Activated CD4-positive, alpha-beta T cell treated with anti-CD3 and anti-CD28 coated beads for 1 hour (primary cell): Measurements from ENCODE around the gene WDR87.

ENCODE experiments used
- DNase-seq: peaks from one replicate; pipeline ENCODE4 v3.0.0-alpha.2; 2020

Gene WDR87

DNA sequence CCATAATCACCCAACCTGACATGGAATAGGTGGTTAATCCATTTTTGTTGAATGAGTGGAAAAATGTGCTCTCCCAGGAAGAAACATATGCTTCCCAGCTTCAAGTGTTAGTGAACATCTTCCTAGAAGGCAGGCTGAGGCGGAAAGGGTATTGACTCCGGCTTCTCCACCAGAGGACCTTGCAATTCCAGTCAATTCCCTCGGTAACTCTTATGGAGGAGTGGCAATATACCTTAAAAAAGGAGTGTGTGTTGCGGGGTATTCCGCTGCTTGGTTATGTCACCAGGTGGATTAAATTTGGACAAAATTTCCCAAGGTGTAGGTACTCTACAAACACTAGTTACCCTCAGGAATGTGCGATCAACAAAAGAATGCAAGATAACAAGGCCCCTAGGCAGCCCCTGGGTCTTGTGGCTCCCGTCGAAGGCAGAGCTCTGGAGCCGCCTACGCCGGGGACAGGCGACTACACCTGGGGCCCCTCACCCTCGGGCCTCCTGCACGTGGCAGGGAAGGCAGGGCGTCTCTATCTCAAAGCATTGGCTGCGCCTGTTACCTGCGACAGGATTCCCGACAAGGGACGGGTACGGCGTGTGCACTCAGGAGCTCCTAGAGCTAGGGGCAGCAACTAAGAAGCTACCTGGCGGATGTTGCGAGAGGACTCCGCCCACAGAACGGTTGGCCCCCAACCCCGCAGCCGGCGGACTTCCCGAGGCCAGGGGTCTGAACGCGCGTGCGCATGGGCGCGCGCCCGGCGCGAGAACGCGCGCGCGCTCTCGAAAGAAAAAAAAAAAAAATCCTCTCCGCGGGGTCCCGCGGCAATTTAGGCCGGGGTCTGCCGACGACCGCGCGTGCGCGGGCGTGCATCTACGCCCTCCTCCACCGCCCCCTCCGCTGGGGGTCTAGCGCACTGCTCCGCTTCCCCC is at the start of gene WDR87:
Gene WDR87 (minus strand): TSS at position 649 of the 923 bp plus-strand sequence. CDS start 8,355 bp downstream, outside the sequence.
- peak; percentile 24 for DNase-seq

DNA sequence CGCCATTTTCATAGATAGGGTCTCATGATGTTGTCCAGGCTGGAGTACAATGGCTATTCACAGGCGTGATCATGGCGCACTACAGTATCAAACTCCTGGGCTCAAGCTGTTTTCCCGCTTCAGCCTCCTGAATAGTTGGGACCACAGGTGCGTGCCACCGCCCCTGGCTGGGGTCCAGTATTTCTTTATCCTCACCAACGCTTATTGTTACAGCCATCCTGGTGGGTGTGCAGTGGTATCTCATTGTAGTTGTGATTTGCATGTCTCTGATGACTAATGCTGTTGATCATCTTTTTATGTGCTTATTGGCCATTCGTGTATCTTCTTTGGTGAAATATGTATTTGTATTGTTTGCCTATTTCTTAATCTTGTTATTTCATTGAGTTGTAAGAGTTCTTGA is 49.6 kb upstream of the WDR87 start:
- DNase-seq: no peak

- no peak for DNase-seq
Measured at GRCh38 chr19:37954421-37954874, 48.1 kb upstream of the WDR87 start.

- DNase-seq: no peak
Measured at GRCh38 chr19:37953918-37954303, 47.5 kb upstream of the WDR87 start.

- DNase-seq: no peak
Measured at GRCh38 chr19:37953171-37953917, 47.0 kb upstream of the WDR87 start.

DNA sequence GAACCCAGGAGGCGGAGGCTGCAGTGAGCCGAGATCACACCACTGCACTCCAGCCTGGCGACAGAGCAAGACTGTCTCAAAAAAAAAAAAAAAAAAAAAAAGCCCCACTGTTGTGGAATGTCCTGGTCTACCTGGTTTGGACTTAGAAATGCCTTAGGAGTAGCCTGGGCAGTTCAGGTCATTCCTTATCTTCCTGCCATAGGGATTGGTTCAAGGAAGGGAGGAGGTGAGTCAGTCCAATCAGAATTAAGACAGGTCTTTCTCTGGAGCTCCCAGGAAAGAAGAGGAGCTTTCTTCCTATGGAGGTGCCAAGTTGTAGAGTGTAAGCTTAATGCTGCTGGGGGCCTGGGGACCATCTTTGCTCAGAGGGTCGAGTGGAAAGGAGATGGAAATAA is 45.4 kb upstream of the WDR87 start:
- no peak for DNase-seq

DNA sequence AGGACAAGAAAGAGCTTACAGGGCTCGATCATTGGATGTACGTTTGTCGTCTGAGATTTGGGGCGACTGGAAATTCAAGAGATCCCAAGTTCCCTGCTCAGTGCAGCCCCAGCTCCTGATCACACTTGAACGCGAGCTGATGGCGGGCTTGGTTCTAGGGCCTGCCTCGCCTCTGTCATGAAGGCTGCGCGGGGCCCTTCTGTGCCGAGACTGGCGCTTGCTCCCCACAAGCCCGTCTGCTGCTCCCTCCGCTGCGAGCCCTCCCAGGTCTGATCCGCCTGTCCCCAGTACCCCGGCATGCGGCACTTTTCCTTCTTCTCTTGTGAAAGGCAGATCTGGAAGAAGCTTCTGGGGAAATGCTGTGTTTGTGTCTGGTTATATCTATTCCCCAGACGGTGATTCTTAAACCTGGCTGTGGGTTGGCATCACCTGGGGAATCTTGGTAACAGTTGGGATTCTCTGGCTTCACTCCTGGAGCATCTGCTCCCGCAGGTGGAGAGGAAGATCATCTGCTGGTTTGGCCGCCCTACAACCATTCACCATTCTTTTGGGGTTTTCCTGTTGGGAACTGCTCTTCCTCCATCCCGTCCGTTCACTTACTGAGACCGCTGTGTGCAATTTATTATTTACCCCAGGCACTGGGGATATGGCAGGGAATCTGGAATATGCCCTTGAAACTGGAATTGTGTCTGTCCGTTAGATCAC is 44.2 kb upstream of the WDR87 start:
- DNase-seq: no peak

DNA sequence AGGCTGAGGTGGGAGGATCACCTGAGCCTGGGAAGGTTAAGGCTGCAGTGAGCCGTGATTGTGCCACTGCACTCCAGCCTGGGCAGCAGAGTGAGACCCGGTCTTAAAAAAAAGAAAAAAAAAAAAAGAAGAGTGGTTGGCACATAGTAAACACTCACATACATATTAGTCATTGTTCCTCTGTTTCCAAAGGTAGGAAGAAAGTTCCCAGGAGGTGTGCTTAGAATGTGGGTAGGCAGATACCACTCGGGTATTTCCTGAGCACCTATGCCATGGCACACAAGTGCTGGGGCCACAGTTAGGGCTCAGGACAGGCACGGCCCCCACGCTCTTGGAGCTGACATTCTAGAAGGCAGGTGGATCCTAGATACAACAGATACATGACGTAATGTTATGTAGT is 42.0 kb upstream of the WDR87 start:
- DNase-seq: no peak

GRCh38 chr19:37947778-37948177 is 41.4 kb upstream of the WDR87 start:
- DNase-seq: no peak

GRCh38 chr19:37946132-37946531 is 39.7 kb upstream of the WDR87 start:
- no peak for DNase-seq

- no peak for DNase-seq
Measured at GRCh38 chr19:37943480-37943879, 37.1 kb upstream of the WDR87 start.

- no peak for DNase-seq
Measured at GRCh38 chr19:37942516-37942902, 36.1 kb upstream of the WDR87 start.

DNA sequence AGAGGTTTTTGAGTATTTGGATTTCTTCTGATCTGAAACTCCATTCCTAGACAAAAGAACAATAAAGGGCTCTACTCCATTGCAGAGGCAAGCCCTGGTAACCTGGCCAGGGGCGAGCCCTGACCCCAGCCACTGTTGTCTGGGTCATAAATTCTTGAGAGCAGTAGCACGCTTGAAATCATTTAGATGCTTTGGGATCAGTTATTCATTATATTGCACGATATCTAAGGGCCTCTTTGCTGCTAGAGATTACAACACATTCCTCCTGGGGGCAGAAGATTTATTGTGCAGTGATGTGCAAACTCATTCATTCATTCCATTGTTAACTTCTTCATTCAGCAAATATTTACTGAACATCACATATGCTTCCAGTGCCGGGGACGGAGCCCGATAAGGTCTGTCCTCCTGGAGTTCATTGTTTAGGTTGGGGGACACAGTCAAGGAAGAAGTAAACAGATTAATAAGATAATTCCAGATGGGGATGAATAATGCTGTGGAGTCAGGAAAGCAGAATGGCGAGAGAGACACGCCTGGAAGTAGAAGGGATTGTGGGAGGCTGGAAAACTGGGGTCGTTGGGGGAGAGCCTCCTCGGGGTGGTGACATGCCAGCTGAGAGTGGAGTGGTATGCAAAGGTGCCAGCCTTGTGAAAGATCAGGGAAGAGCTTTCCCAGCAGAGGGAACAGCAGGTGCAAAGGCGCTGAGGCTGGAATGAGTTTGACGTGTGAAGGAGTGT is 35.6 kb upstream of the WDR87 start:
- DNase-seq: no peak

- no peak for DNase-seq
Measured at GRCh38 chr19:37938353-37938752, 32.0 kb upstream of the WDR87 start.

DNA sequence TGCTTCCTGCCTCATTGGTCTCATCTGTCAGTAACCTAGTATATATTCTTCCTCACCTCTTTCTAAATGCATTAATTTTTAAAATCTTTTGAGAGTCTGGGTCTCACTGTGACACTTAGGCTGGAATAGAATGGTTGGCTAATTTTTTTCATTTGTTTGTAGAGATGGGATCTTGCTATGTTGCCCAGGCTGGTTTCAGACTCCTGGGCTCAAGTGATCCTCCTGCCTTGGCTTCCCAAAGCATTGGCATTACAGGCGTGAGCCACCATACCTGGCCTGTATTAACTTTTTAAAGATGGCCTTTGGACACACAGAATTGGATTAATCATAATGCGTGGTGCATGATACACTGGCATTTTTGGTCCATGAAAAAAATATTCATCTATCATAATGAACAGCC is 30.5 kb upstream of the WDR87 start:
- DNase-seq: no peak

- DNase-seq: no peak
Measured at GRCh38 chr19:37936166-37936565, 29.8 kb upstream of the WDR87 start.

DNA sequence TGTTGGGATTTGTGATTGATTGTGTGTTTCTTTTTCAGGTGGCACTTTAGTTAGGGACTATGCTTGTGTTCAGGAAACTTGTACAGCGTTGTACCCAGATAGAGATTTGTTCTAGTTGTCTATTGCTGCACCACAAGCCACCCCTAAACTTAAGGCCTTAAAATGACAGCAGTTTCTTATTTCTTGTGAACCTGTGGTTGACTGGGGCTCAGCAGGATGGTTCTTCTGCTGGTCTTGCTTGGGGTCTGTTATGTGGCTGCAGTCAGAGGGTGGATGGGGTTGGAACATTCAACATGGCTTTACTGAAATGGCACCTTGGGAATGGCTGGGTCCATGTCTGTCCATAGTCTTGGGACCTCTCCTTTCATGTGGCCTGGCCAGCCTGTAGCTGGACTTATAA is 28.9 kb upstream of the WDR87 start:
- no peak for DNase-seq

GRCh38 chr19:37933937-37934358 is 27.6 kb upstream of the WDR87 start:
- no peak for DNase-seq

DNA sequence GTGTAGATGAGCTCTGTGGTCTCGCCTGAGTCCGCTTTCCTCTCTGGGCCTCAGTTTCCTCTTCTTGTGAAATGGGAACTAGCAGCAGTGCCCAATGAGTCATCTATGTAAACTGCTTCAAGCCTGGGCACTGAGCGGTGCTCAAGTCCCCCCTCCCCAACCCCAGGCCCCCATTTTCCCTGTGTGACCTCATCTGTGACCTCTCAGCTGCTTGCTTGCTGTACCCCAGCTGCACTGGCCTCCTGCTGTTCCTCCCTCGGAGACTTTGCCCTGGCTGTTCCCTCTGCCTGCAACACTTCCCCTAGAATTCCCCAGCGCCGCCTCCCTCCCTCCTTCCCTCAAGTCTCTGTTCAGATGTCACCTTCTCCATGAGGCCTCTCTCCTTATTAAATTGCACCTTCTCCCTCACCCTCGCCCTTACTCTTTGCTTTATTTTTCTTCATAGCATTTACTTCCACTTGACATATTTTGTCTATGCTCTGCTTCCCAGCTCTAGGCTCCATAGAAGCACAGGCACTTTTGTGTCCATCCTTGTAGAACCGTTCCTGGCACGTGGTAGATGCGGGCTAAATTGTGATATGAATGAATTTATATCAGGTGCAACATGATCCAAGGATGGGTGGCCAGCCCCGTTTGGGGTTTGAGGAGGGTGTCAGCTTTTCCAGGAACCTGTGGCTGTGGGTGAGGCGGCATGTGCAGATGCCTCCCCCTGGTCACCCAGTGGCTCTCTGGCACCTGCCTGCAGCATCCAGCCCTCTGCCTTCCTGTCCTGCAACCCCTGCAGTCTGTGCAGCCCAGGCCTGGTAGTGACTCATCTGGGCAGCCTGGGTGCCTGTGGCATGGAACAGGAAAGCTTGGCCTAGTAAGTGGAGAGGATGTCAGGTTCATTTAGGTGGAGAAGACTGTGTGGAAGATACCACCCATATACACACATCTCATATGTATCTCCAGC is 26.9 kb upstream of the WDR87 start:
- DNase-seq: no peak

GRCh38 chr19:37931881-37932655 is 25.7 kb upstream of the WDR87 start:
- DNase-seq: no peak

DNA sequence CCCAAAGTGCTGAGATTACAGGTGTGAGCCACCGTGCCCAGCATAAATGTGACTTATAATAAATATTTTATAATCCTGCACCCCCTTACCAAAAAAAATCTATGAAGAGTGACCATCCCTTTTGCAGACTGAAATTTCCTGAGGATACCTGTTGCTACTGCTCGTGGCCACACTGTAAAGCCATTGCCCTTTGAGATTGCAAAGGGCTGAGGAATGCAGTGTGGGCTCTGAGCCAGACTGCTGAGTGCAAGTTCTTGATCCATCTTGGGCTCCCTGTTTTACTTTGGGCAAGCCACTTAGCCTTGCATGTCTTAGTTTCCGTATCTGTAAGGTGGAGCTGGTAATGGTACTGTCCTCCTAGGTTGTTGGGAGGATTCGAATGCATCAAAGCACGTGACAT is 24.0 kb upstream of the WDR87 start:
- DNase-seq: no peak
